HL-60 (cell line): Measurements from ENCODE around the gene MRPL1.

ENCODE experiments used
- DNase-seq, 2 experiments: peaks; one replicate each; pipeline ENCODE4 v3.0.0-alpha.2; 2010 to 2020; ENCODE audit warnings: low read depth in 1 of 2, low spot score in 1 of 2
- H3K27ac ChIP-seq: fragments of 250-450 bp; sonication (Bioruptor Pico); replicated peaks from 2 replicates; pipeline ENCODE4 v1.5.1; 2020; ENCODE audit warnings: mild to moderate bottlenecking, moderate library complexity
- H3K27me3 ChIP-seq: fragments of 250-450 bp; sonication (Bioruptor Pico); 2 replicates; pipeline ENCODE4 v1.5.1; 2021; ENCODE audit warnings: mild to moderate bottlenecking, moderate library complexity; ENCODE audit not compliant: insufficient read depth, poor library complexity, severe bottlenecking
- H3K4me3 ChIP-seq: replicated peaks from 2 replicates; pipeline ENCODE4 v1.5.1; 2011; ENCODE audit warnings: mild to moderate bottlenecking, control low read depth, low read length; ENCODE audit not compliant: insufficient read depth
- CTCF ChIP-seq: IDR thresholded peaks from one replicate; pipeline ENCODE4 v1.5.1; 2011; ENCODE audit warnings: low read length, control low read depth, inconsistent platforms; ENCODE audit not compliant: insufficient read depth
- GABPA ChIP-seq: IDR thresholded peaks from 2 replicates; pipeline ENCODE4 v1.6.1; 2012; ENCODE audit warnings: low read depth
- POLR2AphosphoS5 ChIP-seq: IDR thresholded peaks from 2 replicates; pipeline ENCODE4 v1.6.1; 2012; ENCODE audit warnings: low read depth
- REST ChIP-seq: IDR thresholded peaks from 2 replicates; pipeline ENCODE4 v1.6.1; 2012; ENCODE audit warnings: low read depth; ENCODE audit not compliant: insufficient replicate concordance
- SPI1 ChIP-seq: IDR thresholded peaks from 2 replicates; pipeline ENCODE4 v1.6.1; 2012; ENCODE audit warnings: low read depth, mild to moderate bottlenecking, borderline replicate concordance

The MRPL1 gene

GRCh38 chr4:77852892-77853495, 9.6 kb upstream of the MRPL1 start:
- no peak overlapping the region for H3K4me3 ChIP-seq
- TF ChIP-seq CTCF (no peak), POLR2AphosphoS5 (peak; percentile 54; the same call in 1 of the 2 replicates)
- peak in 1 of 2 experiments; percentile 77 for DNase-seq
- no peaks in the 10 kb centered on the region for H3K27me3 ChIP-seq
- peak overlapping the region; percentile 53; the same call in 1 of the 2 replicates for H3K27ac ChIP-seq

- no peak for TF ChIP-seq POLR2AphosphoS5
- no peak for TF ChIP-seq REST
- TF ChIP-seq SPI1, result no peak
- TF ChIP-seq GABPA, result no peak
- TF ChIP-seq CTCF, result no peak
- Histone ChIP-seq H3K27me3 (no peaks in the 10 kb centered on the region), H3K4me3 (no peak overlapping the region), H3K27ac (no peak overlapping the region)
- DNase-seq, result no peak
Observed at GRCh38 chr4:77854431-77855111, 8.1 kb upstream of the MRPL1 start.

GRCh38 chr4:77856152-77856551, 6.5 kb upstream of the MRPL1 start:
- no peak for DNase-seq
- Histone ChIP-seq H3K27me3 (no peaks in the 10 kb centered on the region), H3K4me3 (no peak overlapping the region), H3K27ac (no peak overlapping the region)
- no peak for TF ChIP-seq REST

GRCh38 chr4:77859256-77859655, 3.4 kb upstream of the MRPL1 start:
- TF ChIP-seq POLR2AphosphoS5 (no peak), SPI1 (no peak), GABPA (no peak), CTCF (no peak), REST (no peak)
- DNase-seq, result no peak

More at GRCh38 chr4:77859256-77859655, 3.4 kb upstream of the MRPL1 start:
- no peak overlapping the region for H3K4me3 ChIP-seq
- H3K27ac ChIP-seq, result no peak overlapping the region
- H3K27me3 ChIP-seq, result no peaks in the 10 kb centered on the region
